Caco-2 (cell line): Measurements from ENCODE around the gene TMEM89. TPM values are rescaled to one million over a fixed set of nuclear protein-coding genes. Genes with fewer than 3 reads are reported as not detected.

ENCODE experiments used
- BruUV-seq: library from RNA; stranded (reverse); fragments of 400-500 nt; replicated peaks from 2 replicates; lab custom pipeline; 2021; lab: Mats Ljungman, UMichigan
- CTCF ChIA-PET: fragments of 300-600 bp; sonication (Branson Sonifier 250); formaldehyde crosslinking; loops from one replicate; lab custom pipeline; 2022; ENCODE audit warnings: antibody characterized with exemption; lab: Charles Lee
- POLR2A ChIA-PET: fragments of 300-600 bp; sonication (Branson Sonifier 250); formaldehyde crosslinking; loops from one replicate; lab custom pipeline; 2022; ENCODE audit warnings: antibody characterized with exemption; lab: Charles Lee
- DNase-seq, 2 experiments: peaks; one replicate each; pipeline versions ENCODE4 v3.0.0 to v3.0.0-alpha.2; 2020 to 2022
- H3K27me3 ChIP-seq: replicated peaks from 2 replicates; pipeline ENCODE4 v1.6.0; 2011; ENCODE audit warnings: low read length; ENCODE audit not compliant: control insufficient read depth, insufficient read depth
- H3K36me3 ChIP-seq: 2 replicates; pipeline ENCODE4 v1.5.1; 2011; ENCODE audit warnings: low read length; ENCODE audit not compliant: control insufficient read depth, insufficient read depth
- H3K4me1 ChIP-seq: fragments of 250-450 bp; sonication (Bioruptor Pico); 2 replicates; pipeline ENCODE4 v1.5.1; 2020; ENCODE audit warnings: mild to moderate bottlenecking
- H3K4me3 ChIP-seq: 2 replicates; pipeline ENCODE4 v1.5.1; 2011; ENCODE audit warnings: low read depth, mild to moderate bottlenecking, control low read depth, low read length
- H3K9me3 ChIP-seq: fragments of 250-450 bp; sonication (Bioruptor Pico); 2 replicates; pipeline ENCODE4 v1.5.1; 2020; ENCODE audit warnings: mild to moderate bottlenecking, moderate library complexity
- H3K27ac Mint-ChIP-seq: one replicate; pipeline ENCODE4 v1.8.0; 2022; ENCODE audit warnings: mixed read lengths; ENCODE audit not compliant: unreplicated experiment
- H3K27me3 Mint-ChIP-seq: one replicate; pipeline ENCODE4 v1.8.0; 2022; ENCODE audit warnings: mixed read lengths; ENCODE audit not compliant: insufficient read depth, unreplicated experiment
- H3K36me3 Mint-ChIP-seq: one replicate; pipeline ENCODE4 v1.8.0; 2022; ENCODE audit warnings: mild to moderate bottlenecking, mixed read lengths; ENCODE audit not compliant: insufficient read depth, unreplicated experiment
- H3K4me1 Mint-ChIP-seq: one replicate; pipeline ENCODE4 v1.8.0; 2022; ENCODE audit warnings: low read depth, mixed read lengths; ENCODE audit not compliant: unreplicated experiment
- H3K4me3 Mint-ChIP-seq: one replicate; pipeline ENCODE4 v1.8.0; 2022; ENCODE audit warnings: mild to moderate bottlenecking, moderate library complexity, mixed read lengths; ENCODE audit not compliant: unreplicated experiment
- H3K9me3 Mint-ChIP-seq: one replicate; pipeline ENCODE4 v1.8.0; 2022; ENCODE audit warnings: mixed read lengths; ENCODE audit not compliant: unreplicated experiment
- CTCF ChIP-seq, 2 experiments: fragments of 200-600 bp in 1 of 2; IDR thresholded peaks; 1 replicate in 1 of 2; 2 replicates in 1 of 2; pipeline versions ENCODE4 v1.5.1 to v1.8.0; 2011 to 2022; ENCODE audit warnings: antibody characterized with exemption in 1 of 2, control low read depth in 1 of 2, inconsistent platforms in 1 of 2, low read depth in 1 of 2, low read length in 1 of 2, mild to moderate bottlenecking in 1 of 2, moderate library complexity in 1 of 2; ENCODE audit not compliant: insufficient read depth in 1 of 2, severe bottlenecking in 1 of 2, unreplicated experiment in 1 of 2
- intact Hi-C: fragments of 100-400 bp; cut with micrococcal nuclease; formaldehyde crosslinking; loops from one replicate; pipeline ENCODE4 v1.10.0; 2022; ENCODE audit not compliant: unreplicated experiment
- total RNA-seq: library from RNA; stranded (reverse); gene quantifications from 2 replicates; pipeline ENCODE4 v1.2.3, GENCODE V29; 2022

Gene TMEM89
- total RNA-seq, 1 experiment from 2014 or later: not detected

- H3K9me3 Mint-ChIP-seq: no peaks in the 10 kb centered on the region
- H3K4me1 Mint-ChIP-seq: no peaks in the 10 kb centered on the region
- intact Hi-C loops: no loop called here
- no TSS peak for BruUV-seq
- DNase-seq: no peak
- Histone ChIP-seq H3K4me1 (peaks cover under 1% of the 10 kb centered on the region; the same call in 1 of the 2 replicates), H3K36me3 (peaks cover 10% of the 10 kb centered on the region), H3K9me3 (no peaks in the 10 kb centered on the region), H3K27me3 (no peaks in the 10 kb centered on the region), H3K4me3 (no peak overlapping the region)
- H3K27me3 Mint-ChIP-seq: no peaks in the 10 kb centered on the region
- TF ChIP-seq CTCF (IDR thresholded peaks at IDR 0.05; ENCODE audit: insufficient read depth in 1 of 2, low read depth in 1 of 2, low read length in 1 of 2, severe bottlenecking in 1 of 2, unreplicated experiment in 1 of 2): no peak
- ChIA-PET CTCF (no interaction called here), POLR2A (no interaction called here)
- no peak overlapping the region for H3K4me3 Mint-ChIP-seq
- H3K36me3 Mint-ChIP-seq: peaks cover 81% of the 10 kb centered on the region
- no peak overlapping the region for H3K27ac Mint-ChIP-seq
These were observed 35.3 kb upstream of the TMEM89 start for GRCh38 chr3:48656841-48657281.

GRCh38 chr3:48656061-48656840 lies 34.7 kb upstream of the TMEM89 start:
- peaks cover 77% of the 10 kb centered on the region for H3K36me3 Mint-ChIP-seq
- CTCF ChIA-PET: no interaction called here
- H3K4me3 Mint-ChIP-seq: no peak overlapping the region
- H3K27me3 Mint-ChIP-seq: no peaks in the 10 kb centered on the region
- no peak for TF ChIP-seq CTCF (IDR thresholded peaks at IDR 0.05; ENCODE audit: insufficient read depth in 1 of 2, low read depth in 1 of 2, low read length in 1 of 2, severe bottlenecking in 1 of 2, unreplicated experiment in 1 of 2)
- peaks cover 11% of the 10 kb centered on the region for H3K36me3 ChIP-seq
- no peak for DNase-seq
- no TSS peak for BruUV-seq
- no peaks in the 10 kb centered on the region for H3K9me3 ChIP-seq
- intact Hi-C loops: no loop called here
- no peaks in the 10 kb centered on the region for H3K27me3 ChIP-seq
- H3K27ac Mint-ChIP-seq: no peak overlapping the region
- H3K9me3 Mint-ChIP-seq: no peaks in the 10 kb centered on the region
- no peaks in the 10 kb centered on the region for H3K4me1 ChIP-seq
- H3K4me1 Mint-ChIP-seq: no peaks in the 10 kb centered on the region
- POLR2A ChIA-PET: no interaction called here
- H3K4me3 ChIP-seq: no peak overlapping the region

- Mint-ChIP-seq H3K4me1 (no peaks in the 10 kb centered on the region), H3K27me3 (no peaks in the 10 kb centered on the region), H3K36me3 (peaks cover 76% of the 10 kb centered on the region), H3K9me3 (no peaks in the 10 kb centered on the region), H3K27ac (no peak overlapping the region), H3K4me3 (no peak overlapping the region)
- no TSS peak for BruUV-seq
- Histone ChIP-seq H3K4me3 (no peak overlapping the region), H3K27me3 (no peaks in the 10 kb centered on the region), H3K4me1 (no peaks in the 10 kb centered on the region), H3K9me3 (no peaks in the 10 kb centered on the region), H3K36me3 (peaks cover 11% of the 10 kb centered on the region)
- POLR2A ChIA-PET: no interaction called here
- intact Hi-C loops: no loop called here
- CTCF ChIA-PET: no interaction called here
- DNase-seq: no peak
- TF ChIP-seq CTCF (IDR thresholded peaks at IDR 0.05; ENCODE audit: insufficient read depth in 1 of 2, low read depth in 1 of 2, low read length in 1 of 2, severe bottlenecking in 1 of 2, unreplicated experiment in 1 of 2): no peak
These were observed 34.0 kb upstream of the TMEM89 start for GRCh38 chr3:48655606-48656005.
